Activated CD4-positive, alpha-beta T cell treated with anti-CD3 and anti-CD28 coated beads, Interleukin-2, amount 10 ng/mL, durations not matched to agents 7 days and 5 days (primary cell): ENCODE measurements around the gene JDP2. TPM values are rescaled to one million over a fixed set of nuclear protein-coding genes. Genes with fewer than 3 reads are reported as not detected.
"Not testable (repeated sequence)": the region's sequence is repeated elsewhere in the genome, so short reads cannot be mapped to it uniquely, and the experiment has no call there.

Experiments used
- CTCF ChIA-PET: fragments of 350-600 bp; sonication (Branson Sonifier 250); formaldehyde crosslinking; loops from one replicate; lab custom pipeline; 2021; ENCODE audit warnings: antibody characterized with exemption; lab: Charles Lee
- POLR2A ChIA-PET: fragments of 350-600 bp; sonication (Branson Sonifier 250); formaldehyde crosslinking; loops from one replicate; lab custom pipeline; 2021; ENCODE audit warnings: antibody characterized with exemption; lab: Charles Lee
- DNase-seq: peaks from one replicate; pipeline ENCODE4 v3.0.0-alpha.2; 2020
- H3K27ac Mint-ChIP-seq: one replicate; pipeline ENCODE4 v1.8.0; 2021; ENCODE audit warnings: mild to moderate bottlenecking, moderate library complexity, mixed read lengths
- H3K27me3 Mint-ChIP-seq: one replicate; pipeline ENCODE4 v1.8.0; 2021; ENCODE audit warnings: mixed read lengths
- H3K36me3 Mint-ChIP-seq: one replicate; pipeline ENCODE4 v1.8.0; 2021; ENCODE audit warnings: low read depth, mixed read lengths
- H3K4me1 Mint-ChIP-seq: one replicate; pipeline ENCODE4 v1.8.0; 2021; ENCODE audit warnings: mixed read lengths
- H3K4me3 Mint-ChIP-seq: one replicate; pipeline ENCODE4 v1.8.0; 2021; ENCODE audit warnings: mild to moderate bottlenecking, moderate library complexity, mixed read lengths
- H3K9me3 Mint-ChIP-seq: one replicate; pipeline ENCODE4 v1.8.0; 2021; ENCODE audit warnings: mixed read lengths
- total RNA-seq, 2 experiments: library from RNA; stranded (reverse); gene quantifications; one replicate each; pipeline ENCODE4 v1.2.3, GENCODE V29; 2021

JDP2 gene
- total RNA-seq, 2 experiments from 2014 or later, result 0.99 to 1.6 TPM

DNA sequence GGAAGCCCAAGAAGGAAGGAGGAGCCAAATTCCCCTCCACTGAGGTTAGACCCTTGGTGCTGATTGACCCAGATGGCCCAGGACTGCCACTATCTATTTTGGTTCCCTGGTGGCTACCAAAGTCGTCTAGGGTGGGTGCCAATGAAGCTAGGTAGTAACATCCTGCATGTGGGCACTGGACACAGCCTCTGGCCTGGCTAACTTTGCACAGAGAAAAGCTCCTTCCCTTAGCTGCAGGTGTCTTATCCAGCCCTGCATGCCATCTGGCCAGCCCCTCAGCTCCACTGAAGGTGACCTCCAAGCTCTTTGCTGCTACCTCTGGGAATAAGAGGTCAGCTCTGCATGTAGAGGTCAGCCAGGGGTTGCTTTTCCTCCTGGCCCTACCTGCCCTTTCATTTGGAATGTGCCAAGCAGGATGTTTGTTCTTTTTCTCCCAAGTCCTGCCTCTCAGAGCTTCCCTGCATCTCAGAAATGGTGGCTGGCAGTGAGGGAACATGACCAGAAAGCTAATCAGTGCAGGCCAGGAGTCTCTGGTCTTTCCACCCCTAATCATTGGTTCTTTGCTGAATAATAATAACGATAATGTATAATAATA, 34.0 kb downstream of the JDP2 start:
- POLR2A ChIA-PET, result interaction anchor here (0.5 kb wide), 1 partner anchor 111 kb away, joined by 5 read pairs; no protein-coding TSS in a partner anchor
- H3K4me1 Mint-ChIP-seq, result peaks cover 17% of the 10 kb centered on the region
- H3K4me3 Mint-ChIP-seq, result no peak overlapping the region
- no peaks in the 10 kb centered on the region for H3K27me3 Mint-ChIP-seq
- no peak for DNase-seq
- H3K27ac Mint-ChIP-seq, result no peak overlapping the region
- no peaks in the 10 kb centered on the region for H3K36me3 Mint-ChIP-seq
- no peaks in the 10 kb centered on the region for H3K9me3 Mint-ChIP-seq
- CTCF ChIA-PET, result no interaction called here

DNA sequence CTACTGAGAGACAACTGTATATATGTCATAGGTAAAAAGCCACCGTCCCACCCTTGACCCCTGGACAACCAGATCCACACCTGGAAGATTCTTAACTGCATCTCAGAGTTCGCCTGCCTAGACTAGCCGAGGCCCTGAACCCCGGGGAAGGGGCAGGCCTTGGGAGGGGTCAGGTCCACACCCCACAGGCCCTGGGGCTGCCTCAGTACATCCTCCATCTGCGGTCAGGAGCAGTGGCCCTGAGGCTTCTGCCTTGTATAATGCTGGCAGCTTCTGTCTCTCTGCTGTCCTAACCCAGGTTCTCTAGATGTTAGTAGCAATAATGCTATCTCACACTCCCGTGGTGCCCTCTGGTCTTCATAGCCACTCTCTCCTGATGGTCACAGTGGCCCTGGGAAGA, 36.8 kb downstream of the JDP2 start:
- Mint-ChIP-seq H3K36me3 (no peaks in the 10 kb centered on the region), H3K4me3 (no peak overlapping the region), H3K9me3 (no peaks in the 10 kb centered on the region), H3K4me1 (peaks cover 8% of the 10 kb centered on the region), H3K27ac (no peak overlapping the region), H3K27me3 (no peaks in the 10 kb centered on the region)
- ChIA-PET POLR2A (no interaction called here), CTCF (no interaction called here)
- no peak for DNase-seq

DNA sequence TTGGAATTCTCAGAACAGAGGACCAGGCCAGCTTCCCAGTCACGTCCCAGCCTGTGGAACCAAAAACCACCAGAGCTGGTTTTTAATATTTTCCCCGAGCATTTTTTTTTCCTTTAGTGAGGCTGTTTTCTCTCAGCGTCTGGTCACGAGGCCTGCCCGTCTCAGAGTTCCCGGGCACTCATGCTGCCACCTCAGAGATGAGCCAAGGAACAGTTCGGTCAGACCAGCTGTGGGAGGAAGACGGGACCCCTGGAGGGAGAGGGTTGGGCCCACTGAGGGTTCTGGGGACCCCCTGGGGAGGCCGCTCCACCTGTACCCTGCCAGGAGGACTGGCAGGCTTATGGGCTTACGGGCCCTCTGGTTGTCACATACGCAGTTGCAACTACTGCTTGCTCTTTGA, 39.9 kb downstream of the JDP2 start:
- ChIA-PET CTCF (interaction anchor here (1.1 kb wide), 1 partner anchor 10 kb away, joined by 3 read pairs; no protein-coding TSS in a partner anchor), POLR2A (no interaction called here)
- Mint-ChIP-seq H3K27me3 (no peaks in the 10 kb centered on the region), H3K27ac (no peak overlapping the region), H3K4me3 (no peak overlapping the region), H3K36me3 (no peaks in the 10 kb centered on the region), H3K9me3 (no peaks in the 10 kb centered on the region), H3K4me1 (peaks cover 5% of the 10 kb centered on the region)
- no peak for DNase-seq

DNA sequence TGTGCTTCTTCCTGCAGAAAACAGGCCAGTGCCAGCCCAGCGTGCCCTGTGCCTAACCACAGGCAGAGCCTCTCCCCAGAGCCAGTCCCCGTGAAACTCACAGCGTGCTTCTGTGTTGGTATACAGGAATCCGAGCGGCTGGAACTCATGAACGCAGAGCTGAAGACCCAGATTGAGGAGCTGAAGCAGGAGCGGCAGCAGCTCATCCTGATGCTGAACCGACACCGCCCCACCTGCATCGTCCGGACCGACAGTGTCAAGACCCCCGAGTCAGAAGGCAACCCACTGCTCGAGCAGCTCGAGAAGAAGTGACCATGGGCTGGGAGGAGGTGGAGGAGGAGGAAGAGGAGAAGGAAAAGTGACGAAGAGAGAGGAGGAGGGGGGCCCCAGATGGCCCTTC, 41.3 kb downstream of the JDP2 start:
- no peak for DNase-seq
- ChIA-PET CTCF (interaction anchor here (0.9 kb wide), 1 partner anchor 29 kb away, joined by 3 read pairs; no protein-coding TSS in a partner anchor), POLR2A (no interaction called here)
- Mint-ChIP-seq H3K9me3 (no peaks in the 10 kb centered on the region), H3K27me3 (no peaks in the 10 kb centered on the region), H3K4me3 (no peak overlapping the region), H3K36me3 (no peaks in the 10 kb centered on the region), H3K27ac (no peak overlapping the region), H3K4me1 (peaks cover 5% of the 10 kb centered on the region)

DNA sequence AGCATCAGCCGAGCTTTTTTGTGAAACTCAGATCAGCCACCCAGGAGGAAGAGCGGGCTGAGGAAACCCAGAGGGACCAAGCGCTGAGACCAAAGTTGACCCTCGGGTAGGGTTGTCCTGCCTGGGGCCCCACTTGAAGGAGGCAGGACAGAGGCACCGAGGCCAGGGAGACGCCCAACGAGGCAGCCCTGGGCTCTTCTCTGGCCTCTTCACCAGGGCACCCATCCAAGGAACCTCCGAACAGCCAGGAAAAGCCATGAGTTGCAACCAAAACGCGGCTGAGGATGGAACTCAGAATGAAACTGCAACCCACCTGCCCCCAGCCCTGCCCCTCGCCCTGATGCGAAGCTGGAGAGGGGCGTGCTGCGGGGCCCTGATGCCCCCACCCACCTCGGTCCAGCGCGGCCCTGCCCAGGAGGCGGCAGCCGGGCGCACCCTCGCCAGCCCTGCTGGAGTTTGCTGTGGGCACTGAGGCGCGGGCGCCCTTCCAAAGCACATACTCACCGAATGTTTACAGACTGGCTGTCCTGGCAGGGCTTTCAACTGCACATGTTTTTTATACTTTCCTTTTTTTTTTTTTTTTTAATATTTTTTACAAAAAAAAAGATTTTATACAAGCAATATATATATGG, 41.9 kb downstream of the JDP2 start:
- ChIA-PET POLR2A (no interaction called here), CTCF (interaction anchor here (0.9 kb wide), 1 partner anchor 28 kb away, joined by 3 read pairs; no protein-coding TSS in a partner anchor)
- no peaks in the 10 kb centered on the region for H3K9me3 Mint-ChIP-seq
- no peak overlapping the region for H3K27ac Mint-ChIP-seq
- no peak for DNase-seq
- no peaks in the 10 kb centered on the region for H3K36me3 Mint-ChIP-seq
- no peaks in the 10 kb centered on the region for H3K27me3 Mint-ChIP-seq
- H3K4me1 Mint-ChIP-seq, result peaks cover 5% of the 10 kb centered on the region
- no peak overlapping the region for H3K4me3 Mint-ChIP-seq

DNA sequence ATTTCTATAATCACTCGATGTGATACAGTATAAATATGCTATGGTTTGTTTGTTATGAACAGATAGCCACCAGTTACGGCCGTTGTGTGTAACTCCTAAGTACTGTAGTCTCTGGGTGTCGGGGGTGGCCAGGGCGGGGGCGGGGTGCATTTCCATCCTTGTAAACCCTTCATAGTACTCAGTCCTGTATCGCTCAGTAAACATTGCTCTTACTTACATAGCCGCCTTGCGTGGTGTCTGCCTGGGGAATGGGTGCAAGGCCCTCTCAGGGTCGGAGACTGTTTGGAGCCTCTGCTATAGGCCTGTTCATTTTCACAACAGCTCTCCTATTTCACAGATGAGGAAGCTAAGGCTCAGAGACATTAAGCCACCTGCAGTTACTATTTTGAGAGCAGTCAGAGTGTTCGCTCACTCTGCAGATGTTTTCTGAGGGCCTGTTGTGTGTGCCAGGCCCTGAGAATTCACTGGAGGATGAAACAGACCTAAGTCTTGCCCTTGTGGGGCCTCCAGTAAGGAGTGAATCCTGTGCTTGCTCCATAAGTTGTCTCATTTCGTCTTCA, 42.5 kb downstream of the JDP2 start:
- CTCF ChIA-PET, result interaction anchor here (0.6 to 1.2 kb wide), 5 partner anchors 10 to 714 kb away, joined by 3 to 4 read pairs (median 3); no protein-coding TSS in a partner anchor
- DNase-seq, result no peak
- Mint-ChIP-seq H3K27me3 (no peaks in the 10 kb centered on the region), H3K36me3 (no peaks in the 10 kb centered on the region), H3K4me1 (peaks cover 5% of the 10 kb centered on the region), H3K9me3 (no peaks in the 10 kb centered on the region), H3K27ac (no peak overlapping the region), H3K4me3 (no peak overlapping the region)
- POLR2A ChIA-PET, result no interaction called here

DNA sequence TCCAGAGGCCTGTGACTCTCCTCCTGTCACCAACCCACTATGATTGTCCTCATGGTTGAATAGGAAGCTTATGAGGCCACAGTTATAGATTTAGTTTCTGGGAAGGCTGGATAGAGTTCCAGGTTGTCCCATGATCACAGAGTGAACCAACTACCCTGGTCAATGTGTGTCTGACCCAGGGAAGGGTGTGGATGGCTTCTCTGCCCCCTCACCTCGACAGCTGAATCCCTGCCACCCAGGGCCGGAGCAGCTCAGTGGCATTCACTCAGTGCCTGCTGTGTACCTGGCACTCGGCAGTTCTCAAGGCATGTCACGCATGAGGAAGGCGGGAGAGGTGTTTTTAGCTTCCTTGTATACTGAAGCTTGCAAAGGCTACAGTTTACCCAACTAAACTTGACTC, 43.2 kb downstream of the JDP2 start:
- Mint-ChIP-seq H3K27ac (no peak overlapping the region), H3K27me3 (no peaks in the 10 kb centered on the region), H3K4me3 (no peak overlapping the region), H3K36me3 (no peaks in the 10 kb centered on the region), H3K4me1 (peaks cover 4% of the 10 kb centered on the region), H3K9me3 (no peaks in the 10 kb centered on the region)
- ChIA-PET CTCF (interaction anchor here (0.7 to 1.2 kb wide), 4 partner anchors 9 to 182 kb away, joined by 3 to 4 read pairs (median 3); no protein-coding TSS in a partner anchor), POLR2A (no interaction called here)
- DNase-seq, result no peak

DNA sequence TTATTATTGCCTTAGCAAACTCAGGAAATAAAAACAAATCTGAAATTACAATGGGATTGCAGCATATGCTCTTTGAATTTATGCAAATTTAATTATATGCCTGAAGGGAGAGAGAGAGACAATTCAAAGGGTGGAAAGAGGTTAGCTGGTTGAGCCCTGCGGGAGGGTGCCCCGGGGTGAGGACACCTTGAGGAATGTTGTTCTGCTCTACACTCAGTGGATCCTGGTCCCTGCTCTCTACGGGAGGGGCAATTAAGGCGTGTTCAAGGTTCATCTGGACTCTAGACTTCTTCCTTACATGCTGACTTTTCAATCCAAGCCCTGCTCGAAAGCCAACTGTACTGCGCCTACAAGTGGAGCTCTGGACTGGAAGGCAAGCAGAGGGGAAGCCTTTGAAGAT, 46.3 kb downstream of the JDP2 start:
- H3K9me3 Mint-ChIP-seq, DNase-seq, H3K36me3 Mint-ChIP-seq, CTCF ChIA-PET, H3K4me1 Mint-ChIP-seq, H3K27ac Mint-ChIP-seq, H3K4me3 Mint-ChIP-seq, POLR2A ChIA-PET, H3K27me3 Mint-ChIP-seq: not testable (repeated sequence)

DNA sequence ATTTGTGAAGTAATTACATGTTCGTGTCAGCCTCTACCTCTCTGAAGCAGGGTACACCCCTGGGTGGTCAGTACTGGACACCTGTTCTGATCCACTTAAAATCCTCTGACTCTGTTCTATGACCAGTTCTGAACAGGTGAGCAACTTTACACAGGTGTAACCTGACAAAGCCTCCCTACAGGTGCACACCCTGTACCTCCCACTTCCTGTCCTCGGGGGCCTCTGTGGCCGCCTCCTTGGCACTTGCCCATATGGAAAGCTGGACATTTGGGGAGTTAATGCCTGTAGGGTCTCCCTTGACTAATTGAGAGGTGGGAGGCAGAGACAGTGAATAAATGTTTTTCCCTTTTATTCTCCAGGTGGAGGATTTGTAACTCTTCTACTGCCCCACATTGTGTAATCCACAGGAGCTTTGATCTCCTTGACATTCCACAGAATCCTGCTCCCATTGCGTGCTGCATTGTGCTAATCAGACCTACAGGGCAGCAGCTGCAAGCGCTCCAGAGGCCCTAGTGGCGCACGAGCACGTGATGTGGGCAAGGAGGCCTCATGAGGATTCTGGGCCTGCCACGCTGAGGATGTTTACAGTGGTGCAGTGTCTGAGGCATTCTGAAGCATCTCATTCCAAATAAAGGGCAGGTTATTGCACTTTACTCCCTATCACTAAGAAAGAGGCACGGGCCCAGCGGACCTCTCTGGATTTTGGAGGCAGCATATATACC, 48.6 kb downstream of the JDP2 start:
- ChIA-PET POLR2A (no interaction called here), CTCF (interaction anchor here (0.6 to 1.5 kb wide), 6 partner anchors 9 to 615 kb away, joined by 3 to 5 read pairs (median 4); no protein-coding TSS in a partner anchor)
- Mint-ChIP-seq H3K9me3 (no peaks in the 10 kb centered on the region), H3K4me1 (no peaks in the 10 kb centered on the region), H3K36me3 (no peaks in the 10 kb centered on the region), H3K27me3 (peaks cover 7% of the 10 kb centered on the region), H3K27ac (no peak overlapping the region), H3K4me3 (no peak overlapping the region)
- no peak for DNase-seq

DNA sequence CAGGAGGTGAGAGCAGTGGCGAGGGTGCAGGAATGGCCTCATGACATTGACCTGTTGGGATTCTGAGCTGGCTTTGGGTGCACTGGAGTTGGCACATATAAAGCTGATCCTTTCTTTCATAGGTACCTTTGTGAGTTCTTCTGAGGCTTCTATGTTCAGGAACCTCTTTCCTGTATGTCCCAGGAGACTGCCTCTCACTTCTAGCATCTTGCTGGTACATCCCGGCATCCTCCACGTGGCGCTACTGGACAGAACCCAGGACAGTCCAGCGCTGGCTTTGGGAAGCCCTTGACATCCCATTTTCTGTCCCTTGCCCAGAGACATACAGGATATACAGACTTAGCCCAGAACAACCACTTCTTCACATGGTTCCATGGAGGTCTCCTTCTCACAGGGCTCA, 50.1 kb downstream of the JDP2 start:
- H3K9me3 Mint-ChIP-seq, result no peaks in the 10 kb centered on the region
- no peak overlapping the region for H3K27ac Mint-ChIP-seq
- ChIA-PET CTCF (interaction anchor here (1.2 to 1.5 kb wide), 3 partner anchors 11 to 19 kb away, joined by 3 to 5 read pairs (median 4); no protein-coding TSS in a partner anchor), POLR2A (no interaction called here)
- no peaks in the 10 kb centered on the region for H3K36me3 Mint-ChIP-seq
- no peak for DNase-seq
- H3K4me1 Mint-ChIP-seq, result no peaks in the 10 kb centered on the region
- peaks cover 7% of the 10 kb centered on the region for H3K27me3 Mint-ChIP-seq
- no peak overlapping the region for H3K4me3 Mint-ChIP-seq

DNA sequence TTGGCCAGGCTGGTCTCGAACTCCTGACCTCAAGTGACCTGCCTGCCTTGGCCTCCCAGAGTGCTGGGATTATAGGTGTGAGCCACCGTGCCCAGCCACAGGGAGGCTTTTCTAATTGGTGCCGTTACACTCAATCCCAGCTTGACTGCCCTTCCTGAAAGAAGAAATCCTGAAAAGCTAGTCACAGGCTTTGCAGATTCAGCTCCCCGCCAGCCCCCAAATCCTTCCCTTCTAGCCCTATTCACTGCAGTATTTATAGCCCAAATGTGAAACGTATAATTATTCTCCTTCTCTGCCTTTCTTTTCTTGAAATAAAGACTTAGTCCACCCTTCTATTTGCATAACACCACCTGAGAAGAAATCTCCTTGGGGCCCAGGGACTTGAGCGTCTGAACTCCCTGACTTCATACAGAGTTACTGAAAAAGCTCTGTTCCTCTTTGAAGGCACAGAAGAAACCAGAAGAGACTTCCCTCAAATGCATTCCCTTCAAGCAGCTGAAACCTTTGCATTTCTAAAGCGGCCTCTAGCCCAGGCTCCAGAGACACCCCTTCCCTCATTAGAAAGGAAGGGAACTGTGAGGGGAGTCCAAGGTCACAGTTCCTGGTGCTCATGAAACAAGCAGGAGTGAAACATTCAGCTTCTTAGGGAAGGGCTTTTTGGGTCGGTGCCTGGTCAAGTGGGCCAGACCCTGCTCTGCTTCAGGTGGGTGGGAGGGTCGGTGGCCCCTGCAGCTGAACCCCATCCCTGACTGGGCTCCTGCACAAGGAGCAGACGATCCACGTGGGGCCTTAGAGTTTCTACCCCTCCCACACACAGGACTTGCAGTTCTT, 52.2 kb downstream of the JDP2 start:
- POLR2A ChIA-PET, result no interaction called here
- DNase-seq, result no peak
- CTCF ChIA-PET, result interaction anchor here (0.9 to 1.8 kb wide), 4 partner anchors 9 to 16 kb away, joined by 3 to 5 read pairs (median 5); no protein-coding TSS in a partner anchor
- no peaks in the 10 kb centered on the region for H3K4me1 Mint-ChIP-seq
- H3K27me3 Mint-ChIP-seq, result peaks cover 7% of the 10 kb centered on the region
- no peaks in the 10 kb centered on the region for H3K36me3 Mint-ChIP-seq
- H3K4me3 Mint-ChIP-seq, result no peak overlapping the region
- H3K9me3 Mint-ChIP-seq, result no peaks in the 10 kb centered on the region
- no peak overlapping the region for H3K27ac Mint-ChIP-seq

DNA sequence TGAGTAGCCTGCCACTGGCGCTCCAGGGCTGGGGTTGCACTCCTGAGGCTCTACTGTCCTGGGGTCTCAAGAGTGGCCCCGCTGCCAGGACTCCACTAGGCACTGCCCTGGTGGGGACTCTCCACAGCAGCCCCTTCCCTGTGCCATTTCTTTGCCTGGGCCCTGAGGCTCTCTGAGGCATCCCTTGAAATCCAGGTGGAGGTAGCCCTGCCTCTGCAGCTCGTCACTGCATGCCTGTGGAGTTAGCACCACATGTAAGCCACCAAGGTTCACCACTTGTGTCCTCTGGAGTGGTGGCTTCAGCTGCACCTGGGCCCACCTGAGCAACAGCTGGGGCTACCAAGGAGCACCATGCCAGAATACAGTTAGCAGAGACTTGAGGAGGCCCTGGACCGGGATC, 54.5 kb downstream of the JDP2 start:
- H3K27me3 Mint-ChIP-seq, result peaks cover 7% of the 10 kb centered on the region
- H3K9me3 Mint-ChIP-seq, result no peaks in the 10 kb centered on the region
- H3K4me1 Mint-ChIP-seq, result peaks cover 14% of the 10 kb centered on the region
- peaks cover 2% of the 10 kb centered on the region for H3K36me3 Mint-ChIP-seq
- H3K27ac Mint-ChIP-seq, result no peak overlapping the region
- DNase-seq, result no peak
- POLR2A ChIA-PET, result no interaction called here
- CTCF ChIA-PET, result interaction anchor here (0.9 to 1.5 kb wide), 3 partner anchors 23 to 95 kb away, joined by 3 to 4 read pairs (median 3); no protein-coding TSS in a partner anchor
- H3K4me3 Mint-ChIP-seq, result no peak overlapping the region
